BE2C (cell line): ENCODE measurements around the gene ZNF444.
"Not testable (repeated sequence)": the region's sequence is repeated elsewhere in the genome, so short reads cannot be mapped to it uniquely, and the experiment has no call there.

Source experiments
- DNase-seq: peaks from one replicate; pipeline ENCODE4 v3.0.0-alpha.2; 2020
- H3K27me3 ChIP-seq: fragments of 250-450 bp; sonication (Bioruptor Pico); 2 replicates; pipeline ENCODE4 v1.5.1; 2020; ENCODE audit warnings: mild to moderate bottlenecking
- H3K36me3 ChIP-seq: fragments of 250-450 bp; sonication (Bioruptor Pico); 2 replicates; pipeline ENCODE4 v1.5.1; 2020; ENCODE audit warnings: mild to moderate bottlenecking
- H3K4me1 ChIP-seq: fragments of 250-450 bp; sonication (Bioruptor Pico); 2 replicates; pipeline ENCODE4 v1.5.1; 2020
- H3K4me3 ChIP-seq: 2 replicates; pipeline ENCODE4 v1.5.1; 2011; ENCODE audit warnings: low read depth, low read length
- H3K9me3 ChIP-seq: fragments of 250-450 bp; sonication (Bioruptor Pico); 2 replicates; pipeline ENCODE4 v1.5.1; 2020
- TF ChIP-seq, protein P1 (sequence below): IDR thresholded peaks from 2 replicates; pipeline ENCODE4 v1.5.1; 2012; ENCODE audit warnings: mild to moderate bottlenecking, low read depth, low read length

ZNF444 gene

GRCh38 chr19:56174550-56174949 is 33.5 kb downstream of the ZNF444 start:
- TF ChIP-seq, protein P1, sequence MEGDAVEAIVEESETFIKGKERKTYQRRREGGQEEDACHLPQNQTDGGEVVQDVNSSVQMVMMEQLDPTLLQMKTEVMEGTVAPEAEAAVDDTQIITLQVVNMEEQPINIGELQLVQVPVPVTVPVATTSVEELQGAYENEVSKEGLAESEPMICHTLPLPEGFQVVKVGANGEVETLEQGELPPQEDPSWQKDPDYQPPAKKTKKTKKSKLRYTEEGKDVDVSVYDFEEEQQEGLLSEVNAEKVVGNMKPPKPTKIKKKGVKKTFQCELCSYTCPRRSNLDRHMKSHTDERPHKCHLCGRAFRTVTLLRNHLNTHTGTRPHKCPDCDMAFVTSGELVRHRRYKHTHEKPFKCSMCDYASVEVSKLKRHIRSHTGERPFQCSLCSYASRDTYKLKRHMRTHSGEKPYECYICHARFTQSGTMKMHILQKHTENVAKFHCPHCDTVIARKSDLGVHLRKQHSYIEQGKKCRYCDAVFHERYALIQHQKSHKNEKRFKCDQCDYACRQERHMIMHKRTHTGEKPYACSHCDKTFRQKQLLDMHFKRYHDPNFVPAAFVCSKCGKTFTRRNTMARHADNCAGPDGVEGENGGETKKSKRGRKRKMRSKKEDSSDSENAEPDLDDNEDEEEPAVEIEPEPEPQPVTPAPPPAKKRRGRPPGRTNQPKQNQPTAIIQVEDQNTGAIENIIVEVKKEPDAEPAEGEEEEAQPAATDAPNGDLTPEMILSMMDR = no peak
- no peaks in the 10 kb centered on the region for H3K36me3 ChIP-seq
- no peaks in the 10 kb centered on the region for H3K4me1 ChIP-seq
- H3K9me3 ChIP-seq = no peaks in the 10 kb centered on the region
- H3K4me3 ChIP-seq = no peak overlapping the region
- DNase-seq = no peak
- peaks cover 22% of the 10 kb centered on the region for H3K27me3 ChIP-seq

DNA sequence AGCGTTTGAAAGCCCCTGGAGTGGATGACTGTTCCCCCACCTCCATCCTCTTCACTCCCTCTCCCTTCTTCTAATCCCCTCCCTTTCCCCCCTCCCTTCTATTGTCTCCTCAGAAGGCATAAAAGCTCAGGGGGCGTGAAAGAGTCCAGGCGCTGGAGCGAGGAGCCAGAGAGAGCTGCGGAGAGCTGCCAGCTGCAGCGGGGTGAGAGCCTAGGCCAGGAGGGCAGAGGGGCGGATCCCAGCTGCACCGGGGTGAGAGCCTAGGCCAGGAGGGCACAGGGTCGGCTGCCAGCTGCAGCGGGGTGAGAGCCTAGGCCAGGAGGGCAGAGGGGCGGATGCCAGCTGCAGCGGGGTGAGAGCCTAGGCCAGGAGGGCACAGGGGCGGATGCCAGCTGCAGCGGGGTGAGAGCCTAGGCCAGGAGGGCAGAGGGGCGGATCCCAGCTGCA is 34.8 kb downstream of the ZNF444 start, which contains the start of gene GALP:
Gene GALP (plus strand): TSS at position 148 of the 447 bp plus-strand sequence. CDS start 1,101 bp downstream, outside the sequence.
- H3K4me1 ChIP-seq, DNase-seq, H3K4me3 ChIP-seq, H3K9me3 ChIP-seq, H3K36me3 ChIP-seq: not testable (repeated sequence)
- H3K27me3 ChIP-seq = peaks cover 22% of the 10 kb centered on the region

- H3K36me3 ChIP-seq, H3K9me3 ChIP-seq, DNase-seq, H3K4me3 ChIP-seq, H3K4me1 ChIP-seq: not testable (repeated sequence)
- H3K27me3 ChIP-seq = peaks cover 22% of the 10 kb centered on the region
These were observed 35.2 kb downstream of the ZNF444 start for GRCh38 chr19:56176310-56176709.

- H3K4me1 ChIP-seq = no peaks in the 10 kb centered on the region
- H3K4me3 ChIP-seq = no peak overlapping the region
- TF ChIP-seq, protein P1 = no peak
- DNase-seq = no peak
- H3K9me3 ChIP-seq = no peaks in the 10 kb centered on the region
- peaks cover 22% of the 10 kb centered on the region for H3K27me3 ChIP-seq
- H3K36me3 ChIP-seq = no peaks in the 10 kb centered on the region
These were observed 35.8 kb downstream of the ZNF444 start for GRCh38 chr19:56176881-56177280.

- no peaks in the 10 kb centered on the region for H3K36me3 ChIP-seq
- no peaks in the 10 kb centered on the region for H3K9me3 ChIP-seq
- H3K27me3 ChIP-seq = peaks cover 26% of the 10 kb centered on the region
- no peak overlapping the region for H3K4me3 ChIP-seq
- DNase-seq = no peak
- TF ChIP-seq, protein P1 = no peak
- H3K4me1 ChIP-seq = no peaks in the 10 kb centered on the region
These were observed 36.6 kb downstream of the ZNF444 start for GRCh38 chr19:56177564-56178243.

- Histone ChIP-seq H3K4me1 (no peaks in the 10 kb centered on the region), H3K27me3 (peaks cover 11% of the 10 kb centered on the region), H3K36me3 (no peaks in the 10 kb centered on the region), H3K9me3 (no peaks in the 10 kb centered on the region), H3K4me3 (no peak overlapping the region)
- DNase-seq = no peak
- TF ChIP-seq, protein P1 = peak; percentile 3; the same call in 1 of the 2 replicates
These were observed 48.7 kb downstream of the ZNF444 start for GRCh38 chr19:56189785-56190184.

GRCh38 chr19:56191115-56191514 is 50.0 kb downstream of the ZNF444 start:
- Histone ChIP-seq H3K4me1 (no peaks in the 10 kb centered on the region), H3K36me3 (no peaks in the 10 kb centered on the region), H3K27me3 (peaks cover 4% of the 10 kb centered on the region), H3K9me3 (no peaks in the 10 kb centered on the region), H3K4me3 (no peak overlapping the region)
- TF ChIP-seq, protein P1 = no peak
- no peak for DNase-seq
